Lower leg skin (tissue), 4 donors: ENCODE results near the gene PPP1R13B. TPM values are rescaled to one million over a fixed set of nuclear protein-coding genes. Genes with fewer than 3 reads are reported as not detected.

Source experiments
- DNase-seq, 2 donors: peaks; one replicate each; pipeline ENCODE4 v3.0.0-alpha.2; 2019; ENCODE audit warnings: low spot score in 2 of 2
- H3K4me3 ChIP-seq: fragments of 200-600 bp; sonication (generic); 2 replicates; pipeline ENCODE4 v1.5.1; 2017; ENCODE audit warnings: mild to moderate bottlenecking, low read depth; ENCODE audit not compliant: poor library complexity, severe bottlenecking
- POLR2A ChIP-seq, 2 donors: fragments of 450-650 bp; IDR thresholded peaks; one replicate each; pipeline ENCODE4 v1.6.1; 2016 to 2017; ENCODE audit warnings: antibody characterized with exemption in 2 of 2, mild to moderate bottlenecking in 1 of 2, moderate library complexity in 1 of 2
- WGBS, 2 donors: methylation state at CpG; one replicate each; pipeline ENCODE4 v1.1.5; 2018; 5-methylcytosine and 5-hydroxymethylcytosine counted together
- intact Hi-C: fragments of 100-400 bp; cut with DNase I; formaldehyde crosslinking; loops from one replicate; pipeline ENCODE4 v1.15.0; 2023; ENCODE audit warnings: low total_unique reads
- total RNA-seq, 4 donors: library from RNA; depleted of rRNA; stranded (reverse); fragments of >200 nt; gene quantifications; one replicate each; pipeline ENCODE4 v1.1.0, GENCODE V29; 2016
- TF ChIP-seq, protein P1 (sequence below), 3 donors: fragments of 450-650 bp; IDR thresholded peaks; one replicate each; pipeline ENCODE4 v1.5.1; 2016; ENCODE audit warnings: antibody characterized with exemption in 3 of 3, mild to moderate bottlenecking in 3 of 3, moderate library complexity in 2 of 3

PPP1R13B gene
- total RNA-seq, 4 donors from 2014 or later = 28.9 to 55.8 (median 41.5) TPM

DNA sequence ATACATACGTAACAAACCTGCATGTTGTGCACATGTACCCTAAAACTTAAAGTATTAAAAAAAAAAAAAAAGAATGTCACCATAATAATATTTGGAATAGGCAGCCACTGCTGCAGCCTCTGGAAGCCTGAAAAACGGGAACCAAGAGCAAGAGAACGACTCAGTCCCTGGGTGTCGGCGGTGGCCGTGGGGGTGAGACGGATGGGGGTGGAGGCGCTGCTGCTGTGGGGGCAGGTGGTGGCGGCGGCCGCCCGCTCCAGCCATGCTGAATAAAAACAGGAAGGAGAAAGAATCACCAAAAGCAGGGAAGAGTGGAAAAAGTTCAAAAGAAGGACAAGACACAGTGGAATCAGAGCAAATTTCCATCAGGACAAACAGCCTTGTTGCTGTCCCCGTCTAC is 84.8 kb downstream of the PPP1R13B start:
- TF ChIP-seq, protein P1, sequence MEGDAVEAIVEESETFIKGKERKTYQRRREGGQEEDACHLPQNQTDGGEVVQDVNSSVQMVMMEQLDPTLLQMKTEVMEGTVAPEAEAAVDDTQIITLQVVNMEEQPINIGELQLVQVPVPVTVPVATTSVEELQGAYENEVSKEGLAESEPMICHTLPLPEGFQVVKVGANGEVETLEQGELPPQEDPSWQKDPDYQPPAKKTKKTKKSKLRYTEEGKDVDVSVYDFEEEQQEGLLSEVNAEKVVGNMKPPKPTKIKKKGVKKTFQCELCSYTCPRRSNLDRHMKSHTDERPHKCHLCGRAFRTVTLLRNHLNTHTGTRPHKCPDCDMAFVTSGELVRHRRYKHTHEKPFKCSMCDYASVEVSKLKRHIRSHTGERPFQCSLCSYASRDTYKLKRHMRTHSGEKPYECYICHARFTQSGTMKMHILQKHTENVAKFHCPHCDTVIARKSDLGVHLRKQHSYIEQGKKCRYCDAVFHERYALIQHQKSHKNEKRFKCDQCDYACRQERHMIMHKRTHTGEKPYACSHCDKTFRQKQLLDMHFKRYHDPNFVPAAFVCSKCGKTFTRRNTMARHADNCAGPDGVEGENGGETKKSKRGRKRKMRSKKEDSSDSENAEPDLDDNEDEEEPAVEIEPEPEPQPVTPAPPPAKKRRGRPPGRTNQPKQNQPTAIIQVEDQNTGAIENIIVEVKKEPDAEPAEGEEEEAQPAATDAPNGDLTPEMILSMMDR (IDR thresholded peaks at IDR 0.05) = no peak
- no peak for TF ChIP-seq POLR2A (IDR thresholded peaks at IDR 0.05)
- no peak for DNase-seq
- WGBS, 2 donors = 85 to 88% methylated on average over 13 of the region's 13 CpGs
- no peak overlapping the region for H3K4me3 ChIP-seq
- intact Hi-C loops = no loop called here

DNA sequence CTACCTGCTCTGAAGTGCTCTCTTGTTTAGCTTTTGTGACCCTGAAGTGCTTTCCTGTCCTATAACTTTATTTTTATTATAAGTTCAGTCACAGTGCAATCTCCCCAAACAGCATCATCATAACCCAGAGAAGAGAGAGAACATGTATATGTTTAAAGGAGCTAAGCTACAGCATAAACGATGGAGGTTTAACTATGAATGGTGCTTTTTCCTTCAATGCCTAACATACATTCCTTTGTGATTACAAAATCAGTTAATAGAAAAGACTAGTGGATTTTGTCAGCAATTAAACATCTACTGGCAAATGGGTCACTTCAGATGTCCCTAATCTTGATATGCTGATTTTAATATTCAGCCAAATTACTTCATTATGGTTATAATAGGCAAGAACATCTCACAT is 85.3 kb downstream of the PPP1R13B start:
- intact Hi-C loops = no loop called here
- no peak for DNase-seq
- 58 to 77% methylated on average over 1 of the region's 1 CpG for WGBS, 2 donors
- TF ChIP-seq POLR2A (IDR thresholded peaks at IDR 0.05) = no peak
- TF ChIP-seq, protein P1 (IDR thresholded peaks at IDR 0.05) = no peak
- no peak overlapping the region for H3K4me3 ChIP-seq

GRCh38 chr14:103758059-103758776 is 89.2 kb downstream of the PPP1R13B start:
- no peak for DNase-seq
- H3K4me3 ChIP-seq = no peak overlapping the region
- TF ChIP-seq POLR2A (IDR thresholded peaks at IDR 0.05) = no peak
- TF ChIP-seq, protein P1 (IDR thresholded peaks at IDR 0.05) = no peak
- 93% methylated on average over 8 of the region's 8 CpGs for WGBS, 2 donors
- intact Hi-C loops = no loop called here

GRCh38 chr14:103755060-103755459 is 92.3 kb downstream of the PPP1R13B start:
- no peak for DNase-seq
- no peak for TF ChIP-seq POLR2A (IDR thresholded peaks at IDR 0.05)
- TF ChIP-seq, protein P1 (IDR thresholded peaks at IDR 0.05) = no peak
- intact Hi-C loops = no loop called here
- no peak overlapping the region for H3K4me3 ChIP-seq
- 92 to 93% methylated on average over 6 of the region's 6 CpGs for WGBS, 2 donors

DNA sequence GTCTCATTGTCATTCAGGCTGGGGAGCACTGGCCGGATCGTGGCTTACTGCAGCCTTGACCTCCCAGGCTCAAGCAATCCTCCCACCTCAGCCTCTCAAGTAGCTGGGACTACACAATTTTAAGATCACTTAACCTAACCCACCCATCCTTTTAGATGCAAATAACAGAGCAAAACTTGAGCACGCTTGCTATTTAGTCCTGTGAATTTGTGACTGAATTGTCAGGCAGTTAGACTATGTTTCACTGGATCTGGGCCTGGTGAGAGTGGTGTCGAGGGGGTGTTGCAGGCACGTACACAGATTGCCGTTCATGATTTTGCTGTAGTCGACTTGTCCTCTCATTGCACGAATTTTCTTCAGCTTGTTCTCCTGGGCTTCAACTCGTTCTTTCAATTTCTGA is 93.6 kb downstream of the PPP1R13B start:
- TF ChIP-seq, protein P1 (IDR thresholded peaks at IDR 0.05) = no peak
- no peak for TF ChIP-seq POLR2A (IDR thresholded peaks at IDR 0.05)
- 81% methylated on average over 9 of the region's 9 CpGs for WGBS, 2 donors
- no peak overlapping the region for H3K4me3 ChIP-seq
- intact Hi-C loops = no loop called here
- DNase-seq = no peak

DNA sequence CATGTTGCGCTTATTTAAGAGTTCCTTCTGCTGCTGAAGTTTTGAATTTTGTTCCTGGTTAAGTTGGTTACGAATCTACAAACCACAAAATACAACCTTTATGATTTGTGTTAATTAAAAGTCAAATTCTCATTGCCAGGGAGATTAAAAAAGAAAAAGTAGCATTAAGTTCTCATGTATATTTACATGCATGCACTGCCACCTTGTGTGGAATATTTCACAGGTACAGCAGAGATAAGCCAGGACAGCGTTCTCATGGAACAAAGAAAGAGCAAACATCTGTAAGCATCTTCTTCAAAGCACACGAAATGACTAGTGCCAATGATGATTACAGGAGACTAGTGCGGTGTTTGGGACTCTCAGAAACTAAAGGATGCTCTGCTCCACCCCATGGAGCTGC is 97.5 kb downstream of the PPP1R13B start:
- intact Hi-C loops = no loop called here
- 77 to 79% methylated on average over 5 of the region's 5 CpGs for WGBS, 2 donors
- H3K4me3 ChIP-seq = no peak overlapping the region
- no peak for DNase-seq
- no peak for TF ChIP-seq POLR2A (IDR thresholded peaks at IDR 0.05)
- TF ChIP-seq, protein P1 (IDR thresholded peaks at IDR 0.05) = no peak
